ENCODE measurements around the gene R3HDM2. TPM values are rescaled to one million over a fixed set of nuclear protein-coding genes. Genes with fewer than 3 reads are reported as not detected.

The R3HDM2 gene
- total and polyA plus RNA-seq, 4 experiments from 2014 or later = 3.9 to 132 (median 71.5) TPM

- H3K36me3 ChIP-seq (ENCODE audit: insufficient read depth, low read length) = no peaks in the 10 kb centered on the region
- peak overlapping the region; percentile 75 to 88 for H3K4me3 ChIP-seq (ENCODE audit: low read length in 2 of 2)
- no peaks in the 10 kb centered on the region for H3K9me3 ChIP-seq (ENCODE audit: control insufficient read depth in 1 of 2, low read length in 2 of 2)
- H3K27ac ChIP-seq (ENCODE audit: low read depth, low read length) = peak overlapping the region; percentile 41
- Mint-ChIP-seq H3K4me1 (peaks cover 25 to 57% (median 40%) of the 10 kb centered on the region in 4 donors), H3K9me3 (no peaks in the 10 kb centered on the region), H3K36me3 (peaks cover 0 to 5% of the 10 kb centered on the region in 2 donors), H3K27me3 (peaks cover 7 to 20% of the 10 kb centered on the region in 2 donors), H3K4me3 (peak overlapping the region; percentile 94 to 99 (median 97)), H3K27ac (peak overlapping the region; percentile 90 to 99 (median 98))
- peak; percentile 91 to 94 (median 92) for DNase-seq
- H3K27me3 ChIP-seq (ENCODE audit: insufficient read depth, low read length) = peaks cover 12% of the 10 kb centered on the region
- ChIA-PET CTCF (ENCODE audit: partially characterized antibody) (interaction anchor here (0.6 to 9.6 kb wide), 51 partner anchors 11 to 348 kb away, joined by 3 to 204 read pairs (median 5); partner anchors contain the start of genes ARHGAP9, B4GALNT1, DCTN2 and DDIT3), POLR2A (ENCODE audit: partially characterized antibody) (interaction anchor here (0.5 to 9.6 kb wide), 22 partner anchors 11 to 371 kb away, joined by 3 to 225 read pairs (median 4); partner anchors contain the start of genes ARHGAP9, B4GALNT1, DCTN2 and DDIT3)
- peaks cover 40% of the 10 kb centered on the region for H3K4me1 ChIP-seq (ENCODE audit: insufficient read depth, low read length)
- intact Hi-C loops (cut with micrococcal nuclease) = loop anchor here (1.0 to 10.0 kb wide), 5 partner anchors 28 to 236 kb away; partner anchors contain the start of genes B4GALNT1, DDIT3, OS9 and R3HDM2
Observed at GRCh38 chr12:57459055-57459749, 28.4 kb upstream of the R3HDM2 start.

- Mint-ChIP-seq H3K27me3 (peaks cover 7 to 20% of the 10 kb centered on the region in 2 donors), H3K36me3 (peaks cover 0 to 5% of the 10 kb centered on the region in 2 donors), H3K27ac (peak overlapping the region; percentile 90 to 99 (median 98)), H3K9me3 (no peaks in the 10 kb centered on the region), H3K4me1 (peaks cover 25 to 53% (median 40%) of the 10 kb centered on the region in 4 donors), H3K4me3 (peak overlapping the region; percentile 94 to 99 (median 97))
- CTCF ChIA-PET (ENCODE audit: partially characterized antibody) = interaction anchor here (0.6 to 9.6 kb wide), 53 partner anchors 8 to 347 kb away, joined by 3 to 204 read pairs (median 5); partner anchors contain the start of genes ARHGAP9, B4GALNT1, DCTN2 and DDIT3
- POLR2A ChIA-PET (ENCODE audit: partially characterized antibody) = interaction anchor here (0.8 to 9.6 kb wide), 20 partner anchors 11 to 347 kb away, joined by 3 to 225 read pairs (median 4); partner anchors contain the start of genes ARHGAP9, B4GALNT1, DCTN2 and DDIT3
- Histone ChIP-seq H3K4me1 (ENCODE audit: insufficient read depth, low read length) (peaks cover 40% of the 10 kb centered on the region), H3K36me3 (ENCODE audit: insufficient read depth, low read length) (no peaks in the 10 kb centered on the region), H3K9me3 (ENCODE audit: control insufficient read depth in 1 of 2, low read length in 2 of 2) (no peaks in the 10 kb centered on the region), H3K27ac (ENCODE audit: low read depth, low read length) (peak overlapping the region; percentile 41), H3K4me3 (ENCODE audit: low read length in 2 of 2) (peak overlapping the region; percentile 75 to 88), H3K27me3 (ENCODE audit: insufficient read depth, low read length) (peaks cover 12% of the 10 kb centered on the region)
- DNase-seq = no peak
- intact Hi-C loops (cut with micrococcal nuclease) = loop anchor here (1.0 to 10.0 kb wide), 5 partner anchors 27 to 236 kb away; partner anchors contain the start of genes B4GALNT1, DDIT3, OS9 and R3HDM2
Observed at GRCh38 chr12:57458665-57459054, 27.8 kb upstream of the R3HDM2 start.

DNA sequence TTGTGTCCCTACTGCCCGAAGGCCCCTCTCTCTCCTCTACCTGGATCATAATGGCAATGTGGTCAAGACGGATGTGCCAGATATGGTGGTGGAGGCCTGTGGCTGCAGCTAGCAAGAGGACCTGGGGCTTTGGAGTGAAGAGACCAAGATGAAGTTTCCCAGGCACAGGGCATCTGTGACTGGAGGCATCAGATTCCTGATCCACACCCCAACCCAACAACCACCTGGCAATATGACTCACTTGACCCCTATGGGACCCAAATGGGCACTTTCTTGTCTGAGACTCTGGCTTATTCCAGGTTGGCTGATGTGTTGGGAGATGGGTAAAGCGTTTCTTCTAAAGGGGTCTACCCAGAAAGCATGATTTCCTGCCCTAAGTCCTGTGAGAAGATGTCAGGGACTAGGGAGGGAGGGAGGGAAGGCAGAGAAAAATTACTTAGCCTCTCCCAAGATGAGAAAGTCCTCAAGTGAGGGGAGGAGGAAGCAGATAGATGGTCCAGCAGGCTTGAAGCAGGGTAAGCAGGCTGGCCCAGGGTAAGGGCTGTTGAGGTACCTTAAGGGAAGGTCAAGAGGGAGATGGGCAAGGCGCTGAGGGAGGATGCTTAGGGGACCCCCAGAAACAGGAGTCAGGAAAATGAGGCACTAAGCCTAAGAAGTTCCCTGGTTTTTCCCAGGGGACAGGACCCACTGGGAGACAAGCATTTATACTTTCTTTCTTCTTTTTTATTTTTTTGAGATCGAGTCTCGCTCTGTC is 26.1 kb upstream of the R3HDM2 start:
- intact Hi-C loops (cut with micrococcal nuclease) = loop anchor here (1.0 to 10.0 kb wide), 2 partner anchors 194 to 238 kb away; partner anchors contain the start of gene OS9
- H3K4me3 Mint-ChIP-seq = peak overlapping the region in 1 of 8 donors; percentile 20
- H3K27ac Mint-ChIP-seq = peak overlapping the region in 2 of 7 donors; percentile 38 to 62
- Histone ChIP-seq H3K27ac (ENCODE audit: low read depth, low read length) (no peak overlapping the region), H3K36me3 (ENCODE audit: insufficient read depth, low read length) (no peaks in the 10 kb centered on the region), H3K4me3 (ENCODE audit: low read length in 2 of 2) (no peak overlapping the region), H3K9me3 (ENCODE audit: control insufficient read depth in 1 of 2, low read length in 2 of 2) (no peaks in the 10 kb centered on the region), H3K4me1 (ENCODE audit: insufficient read depth, low read length) (peaks cover 29% of the 10 kb centered on the region), H3K27me3 (ENCODE audit: insufficient read depth, low read length) (peaks cover 10% of the 10 kb centered on the region)
- DNase-seq = no peak
- no peaks in the 10 kb centered on the region for H3K9me3 Mint-ChIP-seq
- peaks cover 0 to 2% of the 10 kb centered on the region in 2 donors for H3K36me3 Mint-ChIP-seq
- peaks cover 3 to 18% of the 10 kb centered on the region in 2 donors for H3K27me3 Mint-ChIP-seq
- H3K4me1 Mint-ChIP-seq = peaks cover 18 to 43% (median 32%) of the 10 kb centered on the region in 4 donors
- POLR2A ChIA-PET (ENCODE audit: partially characterized antibody) = interaction anchor here (0.7 kb wide), 1 partner anchor 24 kb away, joined by 4 read pairs; no protein-coding TSS in a partner anchor
- CTCF ChIA-PET (ENCODE audit: partially characterized antibody) = interaction anchor here (0.6 to 5.0 kb wide), 14 partner anchors 8 to 195 kb away, joined by 3 to 43 read pairs (median 8); partner anchors contain the start of gene DDIT3

DNA sequence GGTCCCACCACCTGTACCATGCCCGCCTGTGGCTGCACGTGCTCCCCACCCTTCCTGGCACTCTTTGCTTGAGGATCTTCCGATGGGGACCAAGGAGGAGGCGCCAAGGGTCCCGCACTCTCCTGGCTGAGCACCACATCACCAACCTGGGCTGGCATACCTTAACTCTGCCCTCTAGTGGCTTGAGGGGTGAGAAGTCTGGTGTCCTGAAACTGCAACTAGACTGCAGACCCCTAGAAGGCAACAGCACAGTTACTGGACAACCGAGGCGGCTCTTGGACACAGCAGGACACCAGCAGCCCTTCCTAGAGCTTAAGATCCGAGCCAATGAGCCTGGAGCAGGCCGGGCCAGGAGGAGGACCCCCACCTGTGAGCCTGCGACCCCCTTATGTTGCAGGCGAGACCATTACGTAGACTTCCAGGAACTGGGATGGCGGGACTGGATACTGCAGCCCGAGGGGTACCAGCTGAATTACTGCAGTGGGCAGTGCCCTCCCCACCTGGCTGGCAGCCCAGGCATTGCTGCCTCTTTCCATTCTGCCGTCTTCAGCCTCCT is 25.4 kb upstream of the R3HDM2 start:
- H3K9me3 Mint-ChIP-seq = no peaks in the 10 kb centered on the region

GRCh38 chr12:57455374-57456144 is 24.7 kb upstream of the R3HDM2 start:
- Histone ChIP-seq H3K4me3 (ENCODE audit: low read length in 2 of 2) (no peak overlapping the region), H3K27me3 (ENCODE audit: insufficient read depth, low read length) (no peaks in the 10 kb centered on the region), H3K36me3 (ENCODE audit: insufficient read depth, low read length) (no peaks in the 10 kb centered on the region), H3K27ac (ENCODE audit: low read depth, low read length) (no peak overlapping the region), H3K9me3 (ENCODE audit: control insufficient read depth in 1 of 2, low read length in 2 of 2) (no peaks in the 10 kb centered on the region), H3K4me1 (ENCODE audit: insufficient read depth, low read length) (peaks cover 15% of the 10 kb centered on the region)
- peak overlapping the region in 6 of 8 donors; percentile 41 to 80 (median 64) for H3K4me3 Mint-ChIP-seq
- H3K27me3 Mint-ChIP-seq = peaks cover 0 to 12% of the 10 kb centered on the region in 2 donors
- no peaks in the 10 kb centered on the region for H3K9me3 Mint-ChIP-seq
- peaks cover 14 to 31% (median 23%) of the 10 kb centered on the region in 4 donors for H3K4me1 Mint-ChIP-seq
- peaks cover 0 to 2% of the 10 kb centered on the region in 2 donors for H3K36me3 Mint-ChIP-seq
- intact Hi-C loops (cut with micrococcal nuclease) = loop anchor here (1.0 to 10.0 kb wide), 2 partner anchors 192 to 239 kb away; partner anchors contain the start of gene OS9
- peak overlapping the region in 1 of 7 donors; percentile 38 for H3K27ac Mint-ChIP-seq
- POLR2A ChIA-PET (ENCODE audit: partially characterized antibody) = no interaction called here
- no peak for DNase-seq
- CTCF ChIA-PET (ENCODE audit: partially characterized antibody) = interaction anchor here (0.6 to 5.0 kb wide), 27 partner anchors 9 to 226 kb away, joined by 3 to 31 read pairs (median 4); partner anchors contain the start of genes ARHGAP9, B4GALNT1, DDIT3 and INHBC

More for the DNA sequence above, 25.4 kb upstream of the R3HDM2 start:
- peaks cover 15 to 36% (median 28%) of the 10 kb centered on the region in 4 donors for H3K4me1 Mint-ChIP-seq
- CTCF ChIA-PET (ENCODE audit: partially characterized antibody) = interaction anchor here (0.6 to 5.0 kb wide), 25 partner anchors 9 to 195 kb away, joined by 3 to 31 read pairs (median 4); partner anchors contain the start of genes ARHGAP9, B4GALNT1, DDIT3 and INHBC
- no peak overlapping the region for H3K27ac ChIP-seq (ENCODE audit: low read depth, low read length)
- H3K27me3 Mint-ChIP-seq = peaks cover 2 to 15% of the 10 kb centered on the region in 2 donors
- H3K27ac Mint-ChIP-seq = peak overlapping the region in 2 of 7 donors; percentile 1 to 38
- POLR2A ChIA-PET (ENCODE audit: partially characterized antibody) = interaction anchor here (0.7 kb wide), 1 partner anchor 24 kb away, joined by 4 read pairs; no protein-coding TSS in a partner anchor
- peaks cover 6% of the 10 kb centered on the region for H3K27me3 ChIP-seq (ENCODE audit: insufficient read depth, low read length)
- peaks cover 0 to 2% of the 10 kb centered on the region in 2 donors for H3K36me3 Mint-ChIP-seq
- H3K9me3 ChIP-seq (ENCODE audit: control insufficient read depth in 1 of 2, low read length in 2 of 2) = no peaks in the 10 kb centered on the region
- intact Hi-C loops (cut with micrococcal nuclease) = loop anchor here (1.0 to 10.0 kb wide), 2 partner anchors 193 to 239 kb away; partner anchors contain the start of gene OS9
- peaks cover 22% of the 10 kb centered on the region for H3K4me1 ChIP-seq (ENCODE audit: insufficient read depth, low read length)
- peak in 4 of 5 donors; percentile 28 to 48 (median 39) for DNase-seq
- H3K4me3 Mint-ChIP-seq = peak overlapping the region in 6 of 8 donors; percentile 41 to 80 (median 64)
- H3K36me3 ChIP-seq (ENCODE audit: insufficient read depth, low read length) = no peaks in the 10 kb centered on the region
- no peak overlapping the region for H3K4me3 ChIP-seq (ENCODE audit: low read length in 2 of 2)
